H1 (cell line): Measurements from ENCODE around the gene B3GLCT. TPM values are rescaled to one million over a fixed set of nuclear protein-coding genes. Genes with fewer than 3 reads are reported as not detected.

Source experiments
- JUN ChIP-seq: IDR thresholded peaks from 2 replicates; pipeline ENCODE4 v1.6.1; 2011; ENCODE audit warnings: low read depth, mild to moderate bottlenecking, improper control_type of control experiment, low read length
- polyA plus RNA-seq, 7 experiments: library from polyadenylated mRNA; depleted of rRNA in 3 of 7; stranded (reverse) in 5 of 7; unstranded in 2 of 7; fragments of >200 nt in 5 of 7; fragments of 200-250 nt in 2 of 7; gene quantifications; 1 replicate in 5 of 7; 2 replicates in 1 of 7; 4 replicates in 1 of 7; pipeline versions ENCODE4 v1.2.1 to v1.2.3, GENCODE V29; 2011 to 2013; ENCODE audit warnings: missing spikeins in 2 of 7, mixed read lengths in 2 of 7
- total RNA-seq: library from RNA; stranded (reverse); fragmentation: NEBNext Ultra II Directional; extraction: Animal tissue kit (Norgen Biotek cat#: 25700); gene quantifications from 2 replicates; pipeline ENCODE4 v1.2.1, GENCODE V29; 2021

Gene B3GLCT
- total and polyA plus RNA-seq, 2 of the 8 experiments (the other 6 are each of a cell fraction or from before 2014, with no cell fraction given) = 1.5 to 4.1 TPM

DNA sequence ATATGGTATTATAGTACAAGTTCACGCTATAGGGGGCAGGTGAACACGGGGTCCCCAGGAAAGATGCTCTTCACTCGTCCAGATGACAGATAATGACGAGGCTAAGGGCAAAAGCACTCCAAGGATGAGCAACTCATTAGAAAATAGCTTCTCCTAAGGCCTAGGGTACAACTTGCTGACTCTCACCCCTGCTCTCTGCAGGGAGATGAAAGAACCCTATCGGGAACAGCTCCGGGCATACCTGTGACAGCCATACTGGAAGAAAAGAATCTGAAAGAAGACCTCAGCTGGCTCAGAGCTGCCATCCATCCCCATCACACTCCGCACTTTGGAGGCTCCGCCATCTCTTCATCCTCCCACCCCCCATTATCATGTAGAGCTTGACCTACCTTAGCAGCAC is 20.5 kb upstream of the B3GLCT start (continued):
- TF ChIP-seq JUN = no peak
